B cell (primary cell): ENCODE data around the gene FTCD.

Experiments used
- EZH2 ChIP-seq: IDR thresholded peaks from 2 replicates; pipeline ENCODE4 v1.6.1; 2012; ENCODE audit warnings: borderline replicate concordance, low read depth, mild to moderate bottlenecking, moderate library complexity, low read length; ENCODE audit not compliant: insufficient read depth, poor library complexity, severe bottlenecking
- TF ChIP-seq, protein P1 (sequence below): fragments of 200-600 bp; IDR thresholded peaks from one replicate; pipeline ENCODE4 v1.8.0; 2022; ENCODE audit warnings: antibody characterized with exemption, mild to moderate bottlenecking

- TF ChIP-seq, protein P1, sequence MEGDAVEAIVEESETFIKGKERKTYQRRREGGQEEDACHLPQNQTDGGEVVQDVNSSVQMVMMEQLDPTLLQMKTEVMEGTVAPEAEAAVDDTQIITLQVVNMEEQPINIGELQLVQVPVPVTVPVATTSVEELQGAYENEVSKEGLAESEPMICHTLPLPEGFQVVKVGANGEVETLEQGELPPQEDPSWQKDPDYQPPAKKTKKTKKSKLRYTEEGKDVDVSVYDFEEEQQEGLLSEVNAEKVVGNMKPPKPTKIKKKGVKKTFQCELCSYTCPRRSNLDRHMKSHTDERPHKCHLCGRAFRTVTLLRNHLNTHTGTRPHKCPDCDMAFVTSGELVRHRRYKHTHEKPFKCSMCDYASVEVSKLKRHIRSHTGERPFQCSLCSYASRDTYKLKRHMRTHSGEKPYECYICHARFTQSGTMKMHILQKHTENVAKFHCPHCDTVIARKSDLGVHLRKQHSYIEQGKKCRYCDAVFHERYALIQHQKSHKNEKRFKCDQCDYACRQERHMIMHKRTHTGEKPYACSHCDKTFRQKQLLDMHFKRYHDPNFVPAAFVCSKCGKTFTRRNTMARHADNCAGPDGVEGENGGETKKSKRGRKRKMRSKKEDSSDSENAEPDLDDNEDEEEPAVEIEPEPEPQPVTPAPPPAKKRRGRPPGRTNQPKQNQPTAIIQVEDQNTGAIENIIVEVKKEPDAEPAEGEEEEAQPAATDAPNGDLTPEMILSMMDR, result no peak
- TF ChIP-seq EZH2, result no peak
Observed at GRCh38 chr21:46100020-46100419, 55.4 kb downstream of the FTCD start.
